WI38 (cell line): ENCODE measurements around the gene RALGPS2.

Experiments used
- H3K4me3 ChIP-seq: 2 replicates; pipeline ENCODE4 v1.5.1; 2011; ENCODE audit warnings: low read depth, mild to moderate bottlenecking, control low read depth, low read length
- TF ChIP-seq, protein P1 (sequence below): IDR thresholded peaks from 2 replicates; pipeline ENCODE4 v1.5.1; 2012; ENCODE audit warnings: low read depth, mild to moderate bottlenecking, control low read depth, low read length

Gene RALGPS2, protein sequence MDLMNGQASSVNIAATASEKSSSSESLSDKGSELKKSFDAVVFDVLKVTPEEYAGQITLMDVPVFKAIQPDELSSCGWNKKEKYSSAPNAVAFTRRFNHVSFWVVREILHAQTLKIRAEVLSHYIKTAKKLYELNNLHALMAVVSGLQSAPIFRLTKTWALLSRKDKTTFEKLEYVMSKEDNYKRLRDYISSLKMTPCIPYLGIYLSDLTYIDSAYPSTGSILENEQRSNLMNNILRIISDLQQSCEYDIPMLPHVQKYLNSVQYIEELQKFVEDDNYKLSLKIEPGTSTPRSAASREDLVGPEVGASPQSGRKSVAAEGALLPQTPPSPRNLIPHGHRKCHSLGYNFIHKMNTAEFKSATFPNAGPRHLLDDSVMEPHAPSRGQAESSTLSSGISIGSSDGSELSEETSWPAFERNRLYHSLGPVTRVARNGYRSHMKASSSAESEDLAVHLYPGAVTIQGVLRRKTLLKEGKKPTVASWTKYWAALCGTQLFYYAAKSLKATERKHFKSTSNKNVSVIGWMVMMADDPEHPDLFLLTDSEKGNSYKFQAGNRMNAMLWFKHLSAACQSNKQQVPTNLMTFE

DNA sequence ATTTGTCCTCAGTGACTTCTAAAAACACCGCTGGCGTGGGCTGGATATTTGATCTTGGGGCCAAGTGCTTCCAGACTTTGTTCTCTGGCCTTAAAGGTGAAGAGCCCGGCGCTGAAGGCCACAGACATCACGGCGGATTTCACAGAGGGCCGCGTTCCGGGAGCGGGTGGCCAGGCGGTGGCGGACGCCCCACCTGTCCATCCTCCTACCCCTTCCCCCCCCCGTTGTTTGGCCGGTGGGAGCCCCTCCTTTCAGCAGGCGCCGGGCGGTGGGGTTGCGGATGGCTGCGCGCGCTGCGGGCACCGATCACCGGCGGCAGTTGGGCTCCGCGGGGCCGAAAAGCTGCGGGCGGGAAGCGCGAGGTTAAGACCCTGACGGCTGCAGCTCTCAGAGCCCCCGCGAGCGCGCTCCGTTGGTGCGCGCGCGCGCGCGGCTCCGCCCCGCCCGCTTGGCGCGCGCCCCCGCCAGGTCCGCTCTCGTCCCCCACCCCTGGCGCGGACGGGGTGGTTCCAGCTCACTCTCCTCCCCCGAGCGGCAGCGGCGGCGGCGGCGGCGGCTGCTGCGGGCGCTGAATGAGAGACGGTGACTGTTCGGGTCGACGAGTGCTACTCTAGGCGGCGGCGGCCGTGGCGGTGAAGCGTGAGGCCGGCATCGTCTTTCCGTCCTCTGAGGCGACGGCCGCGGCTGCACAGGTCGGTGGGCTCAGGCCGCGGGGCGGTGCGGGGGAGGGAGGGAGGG is at the start of gene RALGPS2:
RALGPS2 (plus strand) TSS at position 517 of the 738 bp plus-strand sequence. CDS start 51,521 bp downstream, outside the sequence.
- H3K4me3 ChIP-seq: peak within 1 kb of the TSS; percentile 81
- TF ChIP-seq, protein P1, sequence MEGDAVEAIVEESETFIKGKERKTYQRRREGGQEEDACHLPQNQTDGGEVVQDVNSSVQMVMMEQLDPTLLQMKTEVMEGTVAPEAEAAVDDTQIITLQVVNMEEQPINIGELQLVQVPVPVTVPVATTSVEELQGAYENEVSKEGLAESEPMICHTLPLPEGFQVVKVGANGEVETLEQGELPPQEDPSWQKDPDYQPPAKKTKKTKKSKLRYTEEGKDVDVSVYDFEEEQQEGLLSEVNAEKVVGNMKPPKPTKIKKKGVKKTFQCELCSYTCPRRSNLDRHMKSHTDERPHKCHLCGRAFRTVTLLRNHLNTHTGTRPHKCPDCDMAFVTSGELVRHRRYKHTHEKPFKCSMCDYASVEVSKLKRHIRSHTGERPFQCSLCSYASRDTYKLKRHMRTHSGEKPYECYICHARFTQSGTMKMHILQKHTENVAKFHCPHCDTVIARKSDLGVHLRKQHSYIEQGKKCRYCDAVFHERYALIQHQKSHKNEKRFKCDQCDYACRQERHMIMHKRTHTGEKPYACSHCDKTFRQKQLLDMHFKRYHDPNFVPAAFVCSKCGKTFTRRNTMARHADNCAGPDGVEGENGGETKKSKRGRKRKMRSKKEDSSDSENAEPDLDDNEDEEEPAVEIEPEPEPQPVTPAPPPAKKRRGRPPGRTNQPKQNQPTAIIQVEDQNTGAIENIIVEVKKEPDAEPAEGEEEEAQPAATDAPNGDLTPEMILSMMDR: no peak

DNA sequence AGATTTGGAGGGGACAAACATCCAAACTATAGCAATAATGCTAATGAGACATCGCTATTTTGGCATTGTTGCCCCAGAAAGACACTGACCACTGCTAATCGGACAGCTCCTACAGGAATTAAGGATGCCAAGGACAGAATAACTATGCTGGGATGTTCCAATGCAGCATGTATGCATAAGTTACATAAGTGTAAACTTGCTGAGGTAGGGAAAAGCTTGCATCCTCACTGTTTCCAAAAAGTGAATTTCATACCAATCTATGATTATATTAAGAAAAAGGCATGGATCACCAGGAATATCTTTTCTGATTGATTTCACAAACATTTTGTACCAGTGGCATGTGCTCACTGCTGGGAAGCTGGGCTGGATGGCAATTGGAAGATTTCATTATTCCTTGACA is 45.8 kb upstream of the RALGPS2 start:
- TF ChIP-seq, protein P1: no peak
- no peak overlapping the region for H3K4me3 ChIP-seq

DNA sequence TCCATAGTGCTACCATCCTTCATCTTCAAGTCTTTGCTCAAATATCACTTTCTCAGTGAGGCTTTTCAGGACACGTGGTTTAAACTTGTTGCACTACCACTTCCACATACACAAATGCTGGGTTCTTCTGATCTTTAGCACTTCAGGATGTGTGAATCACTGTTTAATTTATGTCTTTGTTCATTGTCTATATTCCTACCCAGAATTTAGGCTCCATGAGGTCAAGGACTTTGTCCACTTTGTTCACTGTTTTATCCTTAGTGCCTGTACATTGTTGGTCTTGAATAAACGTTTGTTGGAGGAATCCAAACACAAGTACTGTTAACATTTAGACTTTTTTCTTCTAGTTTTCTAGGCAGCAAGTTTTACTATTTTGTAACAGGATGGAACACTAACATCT is 42.6 kb upstream of the RALGPS2 start:
- no peak overlapping the region for H3K4me3 ChIP-seq
- TF ChIP-seq, protein P1: no peak

DNA sequence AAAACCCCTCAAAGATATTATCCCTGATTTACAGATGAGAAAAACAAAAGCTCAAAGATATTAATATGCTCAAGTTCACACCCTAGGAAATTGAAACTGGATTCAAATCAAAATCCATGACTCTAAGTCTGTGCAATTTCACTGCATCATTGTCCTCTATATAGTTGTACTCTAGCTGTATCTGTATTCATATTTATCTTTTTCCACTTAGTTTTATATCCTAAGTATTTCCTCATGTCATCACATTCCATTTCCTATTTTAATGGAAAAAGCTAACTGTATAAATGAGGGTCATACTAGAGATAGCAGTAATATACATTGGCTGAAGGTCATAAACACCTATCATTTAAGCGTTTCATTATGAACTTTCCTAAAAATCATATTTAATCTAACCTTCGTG is 42.2 kb upstream of the RALGPS2 start:
- no peak overlapping the region for H3K4me3 ChIP-seq
- TF ChIP-seq, protein P1: no peak

DNA sequence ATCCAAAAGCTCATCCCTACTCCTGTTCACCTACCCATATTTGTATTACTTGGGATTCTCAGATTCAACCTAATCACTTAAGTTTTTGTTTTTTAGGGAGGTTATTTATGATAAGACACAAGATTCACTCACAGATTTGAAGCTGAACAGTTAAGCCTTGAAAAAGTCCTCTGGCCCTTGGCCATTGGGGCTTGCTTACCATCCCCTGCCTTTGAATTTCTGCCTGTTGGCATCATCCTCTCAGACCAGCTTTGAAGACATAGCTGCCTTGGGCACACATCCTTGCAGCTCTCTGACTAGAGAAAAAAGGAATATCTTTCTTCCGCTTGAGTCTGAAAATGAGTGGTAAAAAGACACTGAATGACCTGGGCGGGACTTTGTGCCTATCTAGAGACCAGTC is 41.8 kb upstream of the RALGPS2 start:
- H3K4me3 ChIP-seq: no peak overlapping the region
- TF ChIP-seq, protein P1: no peak

DNA sequence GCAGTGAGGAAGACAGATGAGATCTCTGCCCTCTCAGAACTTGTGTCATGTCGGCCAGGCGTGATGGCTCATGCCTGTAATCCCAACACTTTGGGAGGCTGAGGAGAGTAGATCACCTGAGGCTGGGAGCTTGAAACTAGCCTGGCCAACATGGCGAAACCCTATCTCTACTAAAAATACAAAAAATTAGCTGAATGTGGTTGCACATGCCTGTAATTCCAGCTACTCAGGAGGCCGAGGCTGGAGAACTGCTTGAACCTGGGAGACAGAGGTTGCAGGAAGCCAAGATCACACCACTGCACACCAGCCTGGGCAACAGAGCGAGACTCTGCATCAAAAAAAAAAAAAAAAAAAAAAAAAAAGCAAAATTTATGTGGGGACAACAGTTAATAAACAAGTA is 40.9 kb upstream of the RALGPS2 start:
- TF ChIP-seq, protein P1: no peak

More for the DNA sequence above, 40.9 kb upstream of the RALGPS2 start:
- H3K4me3 ChIP-seq: no peak overlapping the region
